AG09309 (cell line): ENCODE results near the gene ANKMY2.

ENCODE experiments used
- DNase-seq: peaks from one replicate; pipeline ENCODE4 v3.0.0-alpha.2; 2010; ENCODE audit warnings: low read depth
- H3K4me3 ChIP-seq: 2 replicates; pipeline ENCODE4 v1.5.1; 2011; ENCODE audit warnings: mild to moderate bottlenecking, low read depth, low read length, moderate library complexity; ENCODE audit not compliant: control insufficient read depth
- CTCF ChIP-seq: IDR thresholded peaks from 2 replicates; pipeline ENCODE4 v1.5.1; 2011; ENCODE audit warnings: mild to moderate bottlenecking, low read depth, low read length, inconsistent platforms; ENCODE audit not compliant: insufficient read depth, control insufficient read depth; ENCODE audit errors: missing control alignments

Gene ANKMY2

GRCh38 chr7:16650266-16650665 lies 4.7 kb upstream of the ANKMY2 start:
- DNase-seq = no peak
- no peak overlapping the region for H3K4me3 ChIP-seq
- TF ChIP-seq CTCF = no peak

- H3K4me3 ChIP-seq = no peak overlapping the region
- DNase-seq = no peak
Observed at GRCh38 chr7:16649196-16649595, 3.6 kb upstream of the ANKMY2 start.

GRCh38 chr7:16648551-16648950 lies 3.0 kb upstream of the ANKMY2 start:
- no peak overlapping the region for H3K4me3 ChIP-seq
- no peak for TF ChIP-seq CTCF
- no peak for DNase-seq

More at GRCh38 chr7:16649196-16649595, 3.6 kb upstream of the ANKMY2 start:
- TF ChIP-seq CTCF = no peak

- no peak for TF ChIP-seq CTCF
- no peak for DNase-seq
- peak overlapping the region; percentile 72 for H3K4me3 ChIP-seq
Observed at GRCh38 chr7:16647435-16647960, 1.9 kb upstream of the ANKMY2 start.

- peak overlapping the region; percentile 72 for H3K4me3 ChIP-seq
- no peak for DNase-seq
- TF ChIP-seq CTCF = no peak
Observed at GRCh38 chr7:16646472-16647072, 1.0 kb upstream of the ANKMY2 start.

GRCh38 chr7:16644636-16645592 lies 640 bp downstream of the ANKMY2 start:
- H3K4me3 ChIP-seq = peak overlapping the region; percentile 59
- DNase-seq = no peak
- TF ChIP-seq CTCF = no peak
